HG02943 (cell line): ENCODE measurements around the gene LOC128125822.
"Not testable (repeated sequence)": the region's sequence is repeated elsewhere in the genome, so short reads cannot be mapped to it uniquely, and the experiment has no call there.

ENCODE experiments used
- ATAC-seq: cut with Tn5 transposase; IDR thresholded peaks from one replicate; pipeline ENCODE4 v1.9.1; 2021; ENCODE audit warnings: mild to moderate bottlenecking, low read depth, moderate library complexity; ENCODE audit not compliant: unreplicated experiment

The LOC128125822 gene

GRCh38 chr6:63572044-63572746, at the start of gene LOC128125822, which contains the start of gene PTP4A1:
Gene LOC128125822, plus strand, starts transcription at chr6:63572480.
Gene PTP4A1, plus strand, starts transcription at chr6:63572480. Its CDS starts 4,401 bp downstream, at chr6:63576881.
- ATAC-seq: peak; percentile 90

DNA sequence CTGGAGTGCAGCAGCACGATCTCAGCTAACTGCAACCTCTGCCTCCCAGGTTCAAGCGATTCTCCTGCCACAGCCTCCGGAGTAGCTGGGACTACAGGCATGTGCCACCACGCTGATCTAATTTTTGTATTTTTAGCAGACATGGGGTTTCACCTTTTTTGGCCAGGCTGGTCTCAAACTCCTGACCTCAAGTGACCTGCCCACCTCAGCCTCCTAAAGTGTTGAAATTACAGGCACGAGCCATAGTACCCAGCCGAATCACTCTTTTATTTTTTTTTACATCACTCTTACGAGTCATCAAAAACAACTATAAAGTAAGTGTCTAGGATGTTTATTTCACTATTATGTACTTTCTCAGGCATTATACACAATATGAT, 49.4 kb upstream of the LOC128125822 start:
- not testable (repeated sequence) for ATAC-seq

- no peak for ATAC-seq
Measured at GRCh38 chr6:63523630-63524029, 48.6 kb upstream of the LOC128125822 start.

DNA sequence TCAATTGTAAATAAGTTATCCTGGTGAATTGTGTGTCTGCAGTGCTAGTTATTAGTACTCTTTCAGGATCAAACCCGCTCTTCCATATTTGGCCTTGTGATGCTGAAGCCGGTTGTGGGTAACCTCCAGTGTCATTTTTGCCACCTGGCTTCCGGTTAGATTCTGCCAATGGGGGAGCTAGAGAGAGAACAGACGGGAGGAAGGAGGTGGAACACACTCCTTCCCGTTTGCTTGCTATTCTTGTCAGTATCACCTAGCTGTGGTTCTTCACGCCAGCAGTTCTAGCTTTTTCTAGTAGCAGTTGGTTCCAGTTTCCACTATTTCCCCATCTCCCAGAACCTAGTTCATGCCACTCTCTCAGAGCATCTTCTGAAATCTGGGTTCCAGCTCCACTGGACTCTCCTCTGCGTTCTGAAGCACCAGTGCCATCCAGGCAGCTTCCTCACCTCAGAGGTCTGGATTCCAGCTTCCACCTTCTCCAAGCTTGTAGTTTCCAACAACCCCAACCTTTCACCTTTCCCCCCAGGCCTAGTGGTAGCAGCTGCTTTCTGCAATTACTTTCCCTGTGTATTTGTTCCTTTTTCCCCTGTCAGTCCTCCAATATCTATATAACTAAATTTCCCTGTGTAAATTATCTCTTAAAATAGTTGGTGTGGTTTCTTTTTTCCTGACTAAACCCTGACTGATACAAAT, 46.9 kb upstream of the LOC128125822 start:
- no peak for ATAC-seq

GRCh38 chr6:63526931-63527330, 45.3 kb upstream of the LOC128125822 start:
- ATAC-seq: no peak

DNA sequence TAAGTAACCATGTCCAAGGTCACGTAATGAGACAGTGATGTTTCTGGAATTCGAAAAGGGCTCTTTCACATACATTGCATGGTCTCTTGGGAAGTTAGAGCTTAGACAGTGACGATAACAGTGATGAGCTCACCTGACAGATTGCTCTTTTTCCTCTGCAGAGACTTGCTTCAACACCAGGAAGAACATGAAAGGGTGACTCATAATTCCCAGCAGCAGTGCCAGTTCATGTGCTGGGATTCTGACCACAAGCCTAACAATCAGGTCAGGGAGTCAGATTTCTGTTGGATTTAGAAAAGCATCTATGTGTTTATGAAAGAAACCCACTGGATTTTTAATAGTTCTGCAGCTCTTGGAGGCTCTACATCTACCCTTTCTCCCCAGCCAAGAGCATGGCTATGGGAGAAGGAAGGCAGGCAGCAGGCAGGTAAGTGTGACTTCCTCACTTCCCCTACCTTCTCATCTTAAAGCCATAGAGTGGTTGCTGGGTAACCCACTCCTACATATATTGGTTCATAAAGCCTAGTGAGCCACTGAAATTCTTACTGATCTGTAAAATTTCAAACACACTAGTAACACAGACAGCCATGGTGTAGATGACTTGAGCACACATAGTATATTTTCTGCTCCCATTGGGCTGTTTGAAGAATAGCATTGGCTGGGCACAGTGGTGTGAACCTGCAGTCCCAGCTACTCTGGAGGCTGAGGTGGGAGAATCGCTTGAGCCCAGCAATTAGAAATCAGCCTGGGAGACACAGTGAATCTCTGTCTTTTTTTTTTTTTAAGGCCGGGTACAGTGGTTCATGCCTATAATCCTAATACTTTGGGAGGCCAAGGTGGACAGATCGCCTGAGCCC, 44.4 kb upstream of the LOC128125822 start:
- ATAC-seq: no peak

GRCh38 chr6:63529498-63529897, 42.8 kb upstream of the LOC128125822 start:
- ATAC-seq: no peak

DNA sequence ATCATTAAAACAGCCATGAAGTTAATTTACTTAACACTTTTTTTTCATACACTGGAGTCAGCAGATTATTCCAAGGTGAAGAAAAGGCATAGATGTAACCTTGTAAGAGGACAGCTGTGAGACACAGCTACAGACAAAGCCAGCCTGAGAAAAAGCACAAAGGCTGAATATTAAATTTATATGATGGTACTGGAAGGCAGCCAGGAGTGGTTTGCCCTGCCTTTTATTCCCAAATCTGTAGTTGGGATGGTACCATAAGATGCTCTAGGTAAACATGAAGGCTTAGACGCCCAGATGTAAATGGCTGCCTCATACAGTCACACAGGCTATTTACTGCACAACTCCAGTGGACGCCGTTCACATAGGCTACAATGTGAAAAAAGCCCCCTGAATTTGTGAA, 42.1 kb upstream of the LOC128125822 start:
- no peak for ATAC-seq

- no peak for ATAC-seq
Measured at GRCh38 chr6:63530991-63531390, 41.3 kb upstream of the LOC128125822 start.

GRCh38 chr6:63533026-63533425, 39.3 kb upstream of the LOC128125822 start:
- ATAC-seq: no peak

DNA sequence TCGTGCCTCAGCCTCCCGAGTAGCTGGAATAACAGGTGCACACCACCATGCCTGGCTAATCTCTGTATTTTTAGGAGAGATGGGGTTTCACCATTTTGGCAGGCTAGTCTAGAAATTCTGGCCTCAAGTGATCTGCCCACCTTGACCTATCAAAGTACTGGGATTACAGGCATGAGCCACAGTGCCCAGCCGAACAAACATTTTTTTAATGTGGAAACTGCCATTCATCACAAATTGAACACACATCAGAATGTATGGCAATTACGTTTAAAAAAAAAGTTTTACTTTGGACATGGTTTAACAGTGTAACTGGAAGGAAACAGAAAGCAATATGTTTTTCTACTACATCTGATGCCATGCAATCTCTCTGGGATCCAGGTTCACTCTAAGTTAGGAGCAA, 38.3 kb upstream of the LOC128125822 start:
- ATAC-seq: no peak

DNA sequence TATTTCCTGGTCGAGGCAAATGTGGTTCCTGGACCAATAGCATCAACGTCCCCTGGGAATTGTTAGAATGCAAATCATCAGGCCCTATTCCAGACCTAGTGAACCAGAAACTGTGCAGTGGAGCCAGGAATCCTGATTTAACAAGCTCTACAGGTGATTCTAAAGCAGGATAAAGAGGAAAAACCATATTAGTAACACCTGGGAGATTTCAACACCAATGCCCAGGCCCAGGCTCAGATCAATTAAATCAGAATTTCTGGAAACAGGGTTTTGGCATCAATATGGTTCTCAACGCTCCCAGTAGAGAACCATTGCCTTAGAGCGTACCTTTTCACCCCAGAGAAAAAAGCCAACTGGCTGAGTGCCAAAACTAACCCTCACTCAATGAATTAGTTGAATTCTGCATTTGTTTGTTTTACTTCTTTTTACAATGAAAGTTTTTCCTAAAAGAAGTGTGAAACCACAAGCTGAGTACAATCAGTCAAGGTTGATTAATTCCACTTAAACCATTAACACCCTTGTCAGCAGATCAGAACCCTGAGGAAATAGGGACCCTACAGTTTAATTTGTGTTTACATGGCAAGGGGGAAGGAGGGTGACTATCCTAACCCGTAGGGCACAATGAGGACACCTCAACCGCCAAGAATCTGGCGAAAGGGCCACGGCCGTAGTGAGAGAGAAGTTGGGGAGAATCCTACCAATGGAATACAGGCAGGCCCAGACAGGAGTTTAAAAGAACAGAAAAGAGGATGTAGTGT, 34.9 kb upstream of the LOC128125822 start:
- no peak for ATAC-seq

- no peak for ATAC-seq
Measured at GRCh38 chr6:63537959-63538300, 34.4 kb upstream of the LOC128125822 start.

DNA sequence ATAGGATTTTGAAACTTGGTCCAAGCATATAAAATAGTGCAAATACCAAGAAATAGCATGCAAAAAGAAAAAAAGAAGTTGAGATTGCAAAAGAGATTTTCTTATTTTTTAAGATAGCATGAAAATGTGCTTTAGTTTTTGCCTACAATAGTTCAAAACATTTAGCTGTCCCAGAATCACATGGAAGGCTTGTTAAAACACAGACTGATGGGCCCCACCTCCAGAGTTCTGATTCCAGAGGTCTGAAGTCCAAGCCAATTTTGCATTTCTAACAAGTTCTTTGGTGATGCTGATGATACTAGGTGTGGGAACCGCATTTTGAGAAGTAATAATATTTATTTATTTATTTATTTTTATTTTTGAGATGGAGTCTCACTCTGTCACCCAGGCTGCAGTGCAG, 33.7 kb upstream of the LOC128125822 start:
- ATAC-seq: no peak

GRCh38 chr6:63543001-63543400, 29.3 kb upstream of the LOC128125822 start:
- no peak for ATAC-seq

- ATAC-seq: no peak
Measured at GRCh38 chr6:63543982-63544381, 28.3 kb upstream of the LOC128125822 start.

GRCh38 chr6:63546236-63546635, 26.0 kb upstream of the LOC128125822 start:
- ATAC-seq: no peak

- ATAC-seq: no peak
Measured at GRCh38 chr6:63546697-63547096, 25.6 kb upstream of the LOC128125822 start.

DNA sequence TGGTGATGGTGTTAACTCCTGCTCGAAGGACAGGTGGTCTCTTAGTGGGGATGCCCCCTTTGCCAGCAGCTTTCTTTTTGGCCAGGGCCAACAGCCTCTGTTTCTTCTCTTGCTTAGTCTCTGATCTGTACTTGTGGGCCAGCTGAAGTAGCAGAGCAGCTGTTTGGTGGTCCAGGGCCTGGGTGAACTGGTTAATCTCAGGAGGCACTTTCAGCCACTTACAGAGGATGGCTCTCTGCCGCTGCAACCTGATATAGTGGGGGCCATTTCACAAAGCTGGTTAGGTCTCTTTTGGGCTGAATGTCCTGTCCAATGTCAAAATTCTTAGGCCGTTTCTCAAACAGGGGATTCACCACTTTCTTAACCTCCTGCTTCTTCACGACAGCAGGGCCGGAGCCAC, 23.2 kb upstream of the LOC128125822 start:
- no peak for ATAC-seq

DNA sequence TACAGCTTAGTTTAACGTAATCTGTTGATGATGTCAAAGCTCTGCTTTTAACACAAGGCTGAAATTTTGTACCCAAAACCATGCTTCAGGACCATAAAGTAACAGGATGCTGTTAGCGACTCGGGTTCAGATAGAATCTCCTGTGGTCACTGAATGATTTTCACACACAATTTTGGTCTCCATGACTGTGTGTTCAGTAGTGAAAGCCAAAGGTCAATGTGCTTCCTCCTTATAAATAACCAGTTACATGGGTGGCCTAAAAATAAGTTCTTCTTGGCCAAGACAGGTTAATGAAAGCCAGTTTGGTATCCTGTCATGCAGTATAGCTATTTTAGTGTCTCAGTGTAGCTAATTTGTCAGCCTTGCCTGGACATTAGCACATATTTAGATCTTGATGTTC, 19.1 kb upstream of the LOC128125822 start:
- peak; percentile 99 for ATAC-seq

DNA sequence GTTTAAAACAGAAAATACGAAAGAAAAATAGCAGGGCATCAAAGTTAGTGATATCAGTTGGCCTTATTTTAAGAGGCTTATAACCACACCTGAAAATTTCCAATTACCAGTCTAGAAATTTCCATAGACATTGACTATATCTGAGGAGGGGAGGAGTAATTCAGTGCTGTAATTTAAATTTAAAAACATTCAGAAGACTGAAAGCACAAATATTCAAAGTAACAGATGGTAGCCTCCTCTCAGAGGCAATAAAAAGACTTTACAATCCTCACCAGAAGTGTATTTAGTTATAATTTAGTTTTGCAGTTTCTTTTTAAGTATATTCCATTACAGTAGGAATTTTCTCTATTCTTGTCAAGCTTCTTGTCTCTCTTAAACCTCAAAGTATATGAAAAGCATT, 18.4 kb upstream of the LOC128125822 start:
- ATAC-seq: no peak
